Liver (tissue), 9 donors: ENCODE data around the gene CD300E. TPM values are rescaled to one million over a fixed set of nuclear protein-coding genes. Genes with fewer than 3 reads are reported as not detected.
A peak's percentile ranks its signal among the peaks of the same experiment; 100 is the strongest.

Experiments
- DNase-seq: peaks from one replicate; pipeline ENCODE4 v3.0.0-alpha.2; 2017; ENCODE audit warnings: low spot score
- H3K27ac ChIP-seq, 2 donors: one replicate each; pipeline ENCODE4 v1.7.0; 2013; ENCODE audit warnings: inconsistent platforms in 2 of 2, low read length in 2 of 2, control low read depth in 1 of 2, low read depth in 1 of 2, mild to moderate bottlenecking in 1 of 2
- H3K27me3 ChIP-seq, 4 donors: one replicate each; pipeline versions ENCODE4 v1.6.1 to v1.7.0; 2013; ENCODE audit warnings: low read length in 3 of 4, inconsistent platforms in 1 of 4, mild to moderate bottlenecking in 1 of 4, moderate library complexity in 1 of 4; ENCODE audit not compliant: control insufficient read depth in 4 of 4, insufficient read depth in 4 of 4
- H3K36me3 ChIP-seq, 4 donors: one replicate each; pipeline versions ENCODE4 v1.6.1 to v1.7.0; 2013; ENCODE audit warnings: low read length in 3 of 4, mild to moderate bottlenecking in 3 of 4, low read depth in 1 of 4, moderate library complexity in 1 of 4; ENCODE audit not compliant: control insufficient read depth in 4 of 4, insufficient read depth in 3 of 4
- H3K4me1 ChIP-seq, 4 donors: one replicate each; pipeline versions ENCODE4 v1.6.1 to v1.7.0; 2013; ENCODE audit warnings: low read length in 3 of 4, mild to moderate bottlenecking in 3 of 4, moderate library complexity in 1 of 4; ENCODE audit not compliant: control insufficient read depth in 4 of 4, insufficient read depth in 4 of 4
- H3K4me3 ChIP-seq, 3 donors: one replicate each; pipeline versions ENCODE4 v1.6.1 to v1.7.0; 2013; ENCODE audit warnings: low read length in 3 of 3, control low read depth in 1 of 3, low read depth in 1 of 3, mild to moderate bottlenecking in 1 of 3
- H3K9ac ChIP-seq, 2 donors: one replicate each; pipeline ENCODE4 v1.7.0; 2013; ENCODE audit warnings: low read length in 2 of 2, mild to moderate bottlenecking in 2 of 2, moderate library complexity in 2 of 2, control low read depth in 1 of 2, low read depth in 1 of 2
- H3K9me3 ChIP-seq, 4 donors: one replicate each; pipeline versions ENCODE4 v1.6.1 to v1.7.0; 2013; ENCODE audit warnings: low read length in 3 of 4; ENCODE audit not compliant: control insufficient read depth in 4 of 4
- EGR1 ChIP-seq, 2 donors: IDR thresholded peaks; 2 replicates each; pipeline ENCODE4 v1.6.1; 2016 to 2018; ENCODE audit warnings: antibody characterized with exemption in 2 of 2, low read depth in 2 of 2
- GABPA ChIP-seq, 2 donors: IDR thresholded peaks in 1 of 2; conservative IDR thresholded peaks in 1 of 2; 2 replicates each; pipeline ENCODE4 v1.6.1; 2016; ENCODE audit warnings: antibody characterized with exemption in 2 of 2, mild to moderate bottlenecking in 1 of 2, moderate library complexity in 1 of 2
- HNF4A ChIP-seq, 2 donors: conservative IDR thresholded peaks; 2 replicates each; pipeline ENCODE4 v1.6.1; 2016; ENCODE audit warnings: antibody characterized with exemption in 2 of 2, mild to moderate bottlenecking in 2 of 2
- RAD21 ChIP-seq, 2 donors: IDR thresholded peaks; 2 replicates each; pipeline ENCODE4 v1.6.1; 2016; ENCODE audit warnings: antibody characterized with exemption in 2 of 2, mild to moderate bottlenecking in 2 of 2
- REST ChIP-seq: IDR thresholded peaks from 2 replicates; pipeline ENCODE4 v1.6.1; 2016; ENCODE audit warnings: antibody characterized with exemption, mild to moderate bottlenecking
- ZBTB33 ChIP-seq: IDR thresholded peaks from 2 replicates; pipeline ENCODE4 v1.6.1; 2016; ENCODE audit warnings: antibody characterized with exemption
- WGBS: extraction: QIAGEN DNeasy Blood & Tissue Kit; methylation state at CpG from one replicate; pipeline ENCODE4 v1.1.7; 2013; 5-methylcytosine and 5-hydroxymethylcytosine counted together
- polyA plus RNA-seq, 2 donors: library from polyadenylated mRNA; stranded (reverse) in 1 of 2; unstranded in 1 of 2; fragments of 200-250 nt in 1 of 2; fragments of >200 nt in 1 of 2; fragmentation: Nextera tagmentation in 1 of 2; extraction: Ambion mirVana in 1 of 2; gene quantifications; one replicate each; pipeline versions ENCODE4 v1.2.1 to v1.2.3, GENCODE V29; 2013 to 2015
- total RNA-seq, 2 donors: library from RNA; depleted of rRNA; stranded (reverse); fragments of >200 nt; gene quantifications; one replicate each; pipeline ENCODE4 v1.2.3, GENCODE V29; 2014
- TF ChIP-seq, protein P1 (sequence below): fragments of 150-350 bp; IDR thresholded peaks from 2 replicates; pipeline ENCODE4 v1.5.1; 2017; ENCODE audit warnings: improper control_type of control experiment, low read depth, low read length; ENCODE audit not compliant: missing input control
- donor health status: healthy.
- donor health status: healthy.
- donor health status: healthy.
- donor health status: healthy.
- donor health status: healthy.

Gene CD300E
- total and polyA plus RNA-seq, 4 donors = 0.07 to 0.75 (median 0.34) TPM

GRCh38 chr17:74567397-74567796 is 56.1 kb downstream of the CD300E start, which contains the start of gene CD300H:
Gene CD300H (minus strand): TSS chr17:74567509.
- Histone ChIP-seq H3K27ac (no peak within 1 kb of the TSS), H3K4me3 (no peak within 1 kb of the TSS), H3K9ac (no peak within 1 kb of the TSS), H3K27me3 (no peaks in the 10 kb centered on the region), H3K4me1 (no peaks in the 10 kb centered on the region), H3K9me3 (no peaks in the 10 kb centered on the region), H3K36me3 (no peaks in the 10 kb centered on the region)
- no peak for DNase-seq
- WGBS = 74% methylated on average over 2 of the region's 2 CpGs
- TF ChIP-seq ZBTB33 = no peak
- no peak for TF ChIP-seq REST
- TF ChIP-seq GABPA (IDR thresholded peaks at IDR 0.05 in 1 of 2, conservative IDR thresholded peaks at IDR 0.05 in 1 of 2) = no peak
- TF ChIP-seq, protein P1, sequence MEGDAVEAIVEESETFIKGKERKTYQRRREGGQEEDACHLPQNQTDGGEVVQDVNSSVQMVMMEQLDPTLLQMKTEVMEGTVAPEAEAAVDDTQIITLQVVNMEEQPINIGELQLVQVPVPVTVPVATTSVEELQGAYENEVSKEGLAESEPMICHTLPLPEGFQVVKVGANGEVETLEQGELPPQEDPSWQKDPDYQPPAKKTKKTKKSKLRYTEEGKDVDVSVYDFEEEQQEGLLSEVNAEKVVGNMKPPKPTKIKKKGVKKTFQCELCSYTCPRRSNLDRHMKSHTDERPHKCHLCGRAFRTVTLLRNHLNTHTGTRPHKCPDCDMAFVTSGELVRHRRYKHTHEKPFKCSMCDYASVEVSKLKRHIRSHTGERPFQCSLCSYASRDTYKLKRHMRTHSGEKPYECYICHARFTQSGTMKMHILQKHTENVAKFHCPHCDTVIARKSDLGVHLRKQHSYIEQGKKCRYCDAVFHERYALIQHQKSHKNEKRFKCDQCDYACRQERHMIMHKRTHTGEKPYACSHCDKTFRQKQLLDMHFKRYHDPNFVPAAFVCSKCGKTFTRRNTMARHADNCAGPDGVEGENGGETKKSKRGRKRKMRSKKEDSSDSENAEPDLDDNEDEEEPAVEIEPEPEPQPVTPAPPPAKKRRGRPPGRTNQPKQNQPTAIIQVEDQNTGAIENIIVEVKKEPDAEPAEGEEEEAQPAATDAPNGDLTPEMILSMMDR = no peak
- TF ChIP-seq HNF4A (conservative IDR thresholded peaks at IDR 0.05) = no peak

DNA sequence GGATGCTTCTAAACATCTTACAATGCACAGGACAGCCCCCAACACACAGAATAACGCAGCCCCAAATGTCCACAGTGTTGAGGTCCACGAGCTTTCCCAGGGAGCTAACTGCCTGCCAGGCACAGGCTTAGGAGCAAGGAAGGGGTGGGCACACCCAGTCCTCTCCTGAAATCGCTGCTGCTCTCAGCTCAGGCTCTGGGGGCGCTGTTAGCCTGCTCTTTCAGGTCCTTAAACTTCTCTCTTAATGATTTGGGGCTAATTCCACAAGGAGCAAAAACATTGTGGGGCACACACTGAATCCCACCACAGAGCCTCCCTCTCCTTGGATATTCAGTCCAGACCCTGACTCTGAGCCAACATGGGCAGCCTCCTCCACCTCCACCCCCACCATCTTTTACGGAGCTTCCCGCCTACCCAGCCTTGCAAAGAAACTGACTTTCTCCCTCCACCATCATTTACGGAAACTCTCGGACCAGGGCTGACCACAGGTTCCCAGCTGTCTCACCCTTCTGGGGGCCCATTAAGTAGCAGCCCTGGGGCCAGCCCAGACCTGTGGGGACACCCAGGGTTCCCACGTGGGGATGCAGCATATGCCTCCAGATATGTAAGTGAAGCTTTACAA is 57.3 kb downstream of the CD300E start:
- Histone ChIP-seq H3K4me1 (no peaks in the 10 kb centered on the region), H3K4me3 (no peak overlapping the region), H3K27me3 (peaks cover 0 to 2% (median 0%) of the 10 kb centered on the region in 4 donors), H3K36me3 (no peaks in the 10 kb centered on the region), H3K9me3 (no peaks in the 10 kb centered on the region), H3K9ac (no peak overlapping the region), H3K27ac (no peak overlapping the region)
- TF ChIP-seq, protein P1 = peak; percentile 34
- TF ChIP-seq RAD21 (IDR thresholded peaks at IDR 0.05) (peak in 1 of 2 donors; percentile 51), EGR1 (IDR thresholded peaks at IDR 0.05; ENCODE audit: low read depth in 2 of 2) (no peak)
- WGBS = 34% methylated on average over 9 of the region's 9 CpGs
- no peak for DNase-seq
